HG03175 (cell line): ENCODE data around the gene WDTC1.

Experiments
- ATAC-seq: cut with Tn5 transposase; IDR thresholded peaks from one replicate; pipeline ENCODE4 v1.9.1; 2021; ENCODE audit warnings: mild to moderate bottlenecking, moderate library complexity; ENCODE audit not compliant: unreplicated experiment

Gene WDTC1

DNA sequence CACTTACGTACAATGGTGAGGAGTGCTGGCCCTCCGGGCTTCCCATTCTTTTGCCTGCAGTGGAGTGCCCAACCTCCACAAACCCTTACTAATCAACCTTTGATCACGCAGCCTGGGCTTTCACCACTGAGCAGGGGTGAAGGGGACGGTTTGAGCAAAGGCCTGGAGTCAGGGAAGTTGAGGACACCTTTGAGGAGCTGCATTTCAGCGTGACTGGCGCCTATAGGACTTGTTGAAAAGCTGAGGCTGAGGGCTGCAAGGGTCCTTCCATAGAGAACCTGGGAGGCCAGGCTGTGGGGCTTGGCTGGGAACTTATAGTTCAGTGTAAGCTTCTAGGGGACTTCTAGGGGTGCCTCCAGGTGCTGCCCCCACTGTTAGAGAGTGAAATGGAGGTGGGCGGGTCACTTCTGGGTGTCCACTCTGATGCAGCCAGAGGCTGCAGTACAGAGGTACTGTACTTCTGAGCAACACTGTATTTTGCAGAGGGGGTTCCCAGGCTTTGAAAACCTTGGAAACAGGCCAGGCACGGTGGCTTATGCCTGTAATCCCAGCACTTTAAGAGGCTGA is 117.2 kb downstream of the WDTC1 start:
- no peak for ATAC-seq

DNA sequence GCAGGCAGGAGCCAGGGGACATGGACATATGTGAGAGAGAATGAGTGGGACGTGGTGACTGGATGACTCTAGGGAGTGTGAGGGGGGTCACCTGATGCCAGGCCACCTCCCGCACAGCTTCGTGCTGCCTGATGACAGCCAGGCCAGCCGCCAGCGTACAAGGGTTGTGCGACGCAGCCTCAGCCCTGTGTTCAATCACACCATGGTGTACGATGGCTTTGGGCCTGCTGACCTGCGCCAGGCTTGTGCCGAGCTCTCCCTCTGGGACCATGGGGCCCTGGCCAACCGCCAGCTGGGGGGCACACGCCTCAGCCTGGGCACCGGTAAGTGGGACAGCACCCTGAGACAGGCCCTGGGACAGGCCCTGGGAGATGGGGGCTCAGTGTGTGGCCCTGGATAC is 118.7 kb downstream of the WDTC1 start:
- no peak for ATAC-seq

- ATAC-seq: no peak
Measured at GRCh38 chr1:27353629-27354028, 119.2 kb downstream of the WDTC1 start.

GRCh38 chr1:27355683-27356082 is 121.3 kb downstream of the WDTC1 start:
- no peak for ATAC-seq

- no peak for ATAC-seq
Measured at GRCh38 chr1:27356277-27356618, 121.8 kb downstream of the WDTC1 start.

- ATAC-seq: no peak
Measured at GRCh38 chr1:27356619-27357280, 122.3 kb downstream of the WDTC1 start.

- ATAC-seq: no peak
Measured at GRCh38 chr1:27357281-27358037, 123.0 kb downstream of the WDTC1 start.
